ENCODE measurements around the gene KCNQ1. TPM values are rescaled to one million over a fixed set of nuclear protein-coding genes. Genes with fewer than 3 reads are reported as not detected.

The KCNQ1 gene
- total and polyA plus RNA-seq, 9 of the 15 experiments (the other 6 are each of a cell fraction or from before 2014, with no cell fraction given): 0.44 TPM; not detected in 8

DNA sequence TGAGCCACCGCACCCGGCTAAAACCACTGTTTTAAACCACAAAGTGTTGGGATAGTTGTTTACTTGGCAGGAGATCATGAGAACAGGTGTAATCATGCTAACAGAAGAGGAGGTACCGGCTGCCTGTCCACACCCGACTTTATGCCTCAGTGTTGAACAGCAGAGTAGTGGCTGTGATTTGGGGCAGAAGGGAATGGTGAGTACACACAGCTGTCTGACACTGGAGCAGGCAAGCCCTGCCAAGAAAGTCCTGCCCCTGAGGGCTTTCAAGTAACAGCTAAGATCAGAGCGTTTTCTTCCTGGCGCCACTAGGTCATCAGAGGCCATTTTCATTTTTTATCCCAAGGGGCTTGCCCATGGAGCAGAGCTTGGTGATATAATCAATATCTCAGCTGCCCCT, 432.7 kb downstream of the KCNQ1 start:
- TF ChIP-seq PHB (CRISPR knock-in tag; IDR thresholded peaks at IDR 0.05): no peak
- TF ChIP-seq FOXK2 (conservative IDR thresholded peaks at IDR 0.05 in 1 of 2, IDR thresholded peaks at IDR 0.05 in 1 of 2; ENCODE audit: low read depth in 2 of 2): no peak
- TF ChIP-seq DMBX1 (CRISPR knock-in tag; IDR thresholded peaks at IDR 0.05; ENCODE audit: borderline replicate concordance): no peak
- no peak for TF ChIP-seq CAMTA2 (CRISPR knock-in tag; conservative IDR thresholded peaks at IDR 0.05)
- TF ChIP-seq SMAD4 (CRISPR knock-in tag; conservative IDR thresholded peaks at IDR 0.05): no peak
- TF ChIP-seq E2F6 (IDR thresholded peaks at IDR 0.05; ENCODE audit: borderline replicate concordance in 1 of 2, extremely low read depth in 1 of 2, insufficient read depth in 1 of 2, insufficient read length in 1 of 2, low read depth in 1 of 2, low read length in 1 of 2, poor library complexity in 1 of 2, severe bottlenecking in 1 of 2): no peak
- peaks cover 0 to 7% of the 10 kb centered on the region in 2 experiments; a peak in 1 of 5 replicates for H3K27me3 ChIP-seq (ENCODE audit: control insufficient read depth in 2 of 2, insufficient read depth in 2 of 2, low read length in 2 of 2)
- POLR2A ChIA-PET: interaction anchor here (1.3 kb wide), 1 partner anchor 178 kb away, joined by 4 read pairs; the partner anchor contains the start of gene KCNQ1OT1
- H4K20me1 ChIP-seq (replicated peaks; ENCODE audit: control insufficient read depth, insufficient read depth, low read length): no peaks in the 10 kb centered on the region
- no peaks in the 10 kb centered on the region for H3K9me1 ChIP-seq (ENCODE audit: control insufficient read depth, insufficient read depth, low read length)
- no peak for DNase-seq (ENCODE audit: extremely low read depth in 1 of 4, low spot score in 3 of 4)
- H3K4me2 ChIP-seq (ENCODE audit: insufficient read depth, low read length): no peak overlapping the region
- H3K9me3 ChIP-seq (replicated peaks; ENCODE audit: control insufficient read depth, insufficient read depth, low read depth, low read length): peaks cover 6% of the 10 kb centered on the region
- no peak for ATAC-seq
- no peak overlapping the region for H3K27ac ChIP-seq (ENCODE audit: extremely low read depth, low read depth, low read length)
- in situ Hi-C loops (cut with MboI) (no loop called here), intact Hi-C loops (cut with micrococcal nuclease) (no loop called here)
- WGBS (ENCODE audit: insufficient coverage, low coverage, missing lambda C conversion rate): 8% methylated on average over 6 of the region's 6 CpGs
- H3K4me1 ChIP-seq (replicated peaks in 1 of 2; ENCODE audit: control insufficient read depth in 2 of 2, insufficient read depth in 2 of 2, low read length in 2 of 2): peaks cover 0 to 15% of the 10 kb centered on the region in 2 experiments; a peak in 3 of 5 replicates
- H3K9ac ChIP-seq (ENCODE audit: insufficient read depth in 1 of 2, low read depth in 2 of 2, low read length in 2 of 2): no peak overlapping the region
- FAIRE-seq: no peak
- H3K4me3 ChIP-seq: no peak overlapping the region
- no peak overlapping the region for H2AFZ ChIP-seq (ENCODE audit: low read depth, low read length)
- CTCF ChIA-PET (ENCODE audit: low intra/inter-chr PET ratio): interaction anchor here (0.6 kb wide), 1 partner anchor 451 kb away, joined by 4 read pairs; no protein-coding TSS in a partner anchor
- H3K36me3 ChIP-seq (ENCODE audit: control insufficient read depth, insufficient read depth, low read length): no peaks in the 10 kb centered on the region
- H3K79me2 ChIP-seq (ENCODE audit: control insufficient read depth, insufficient read depth, low read length): no peaks in the 10 kb centered on the region
- no TSS peak for BruUV-seq (replicated peaks)
